Activated T-cell treated with anti-CD3 and anti-CD28 coated beads for 48 hours (primary cell): ENCODE measurements around the gene XPO4.
"Not testable (repeated sequence)": the region's sequence is repeated elsewhere in the genome, so short reads cannot be mapped to it uniquely, and the experiment has no call there.

ENCODE experiments used
- DNase-seq: peaks from one replicate; pipeline ENCODE4 v3.0.0-alpha.2; 2020; ENCODE audit warnings: low read depth

The XPO4 gene

GRCh38 chr13:20787180-20787579, 115.4 kb downstream of the XPO4 start:
- DNase-seq, result no peak

GRCh38 chr13:20782116-20782708, 120.3 kb downstream of the XPO4 start:
- DNase-seq, result no peak

- no peak for DNase-seq
Measured at GRCh38 chr13:20780317-20780716, 122.2 kb downstream of the XPO4 start.

GRCh38 chr13:20779405-20779804, 123.1 kb downstream of the XPO4 start:
- DNase-seq, result no peak

- no peak for DNase-seq
Measured at GRCh38 chr13:20778311-20778710, 124.2 kb downstream of the XPO4 start.

DNA sequence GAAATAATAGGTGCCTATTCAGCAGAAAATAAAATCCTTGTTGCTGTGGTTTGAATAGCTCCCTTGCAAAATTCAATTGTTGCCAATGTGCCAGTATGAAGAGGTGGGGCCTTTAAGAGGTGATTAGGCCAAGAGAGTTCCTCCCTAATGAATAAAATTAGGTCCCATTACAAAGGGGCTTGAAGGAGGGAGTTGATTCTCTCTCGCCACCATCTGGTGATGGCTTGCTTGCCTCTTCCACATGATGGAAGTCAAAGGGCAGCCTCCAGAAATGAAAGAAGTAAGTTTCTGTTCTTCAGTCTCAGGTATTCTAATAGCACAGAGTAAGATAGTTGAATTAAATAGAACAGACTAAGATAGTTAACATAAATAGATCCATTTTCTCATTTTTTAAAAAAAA, 125.8 kb downstream of the XPO4 start:
- DNase-seq, result no peak

DNA sequence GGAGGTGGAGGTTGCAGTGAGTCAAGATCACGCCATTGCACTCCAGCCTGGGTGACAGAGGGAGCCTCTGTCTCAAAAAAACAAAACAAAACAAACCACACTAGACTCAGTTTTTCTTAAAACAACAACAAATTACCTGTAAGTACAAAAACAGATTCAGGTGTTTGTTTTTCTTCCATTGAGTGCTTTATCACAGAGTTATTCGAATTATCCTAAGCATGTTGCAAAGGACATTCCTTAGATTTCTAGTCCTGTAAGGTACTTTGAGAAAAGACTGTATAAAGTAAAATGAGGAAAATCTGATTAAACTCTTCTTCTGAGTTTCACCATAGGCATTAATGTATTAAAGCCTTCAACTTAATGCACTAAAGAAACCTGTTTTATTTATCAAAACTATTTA, 126.6 kb downstream of the XPO4 start:
- no peak for DNase-seq

- no peak for DNase-seq
Measured at GRCh38 chr13:20774746-20775145, 127.8 kb downstream of the XPO4 start.

GRCh38 chr13:20773194-20774080, 129.1 kb downstream of the XPO4 start, which contains the start of gene EEF1AKMT1:
TSS of gene EEF1AKMT1 (minus strand) at chr13:20773961. CDS start at chr13:20757598, 16,363 bp downstream.
- DNase-seq, result peak; percentile 94

DNA sequence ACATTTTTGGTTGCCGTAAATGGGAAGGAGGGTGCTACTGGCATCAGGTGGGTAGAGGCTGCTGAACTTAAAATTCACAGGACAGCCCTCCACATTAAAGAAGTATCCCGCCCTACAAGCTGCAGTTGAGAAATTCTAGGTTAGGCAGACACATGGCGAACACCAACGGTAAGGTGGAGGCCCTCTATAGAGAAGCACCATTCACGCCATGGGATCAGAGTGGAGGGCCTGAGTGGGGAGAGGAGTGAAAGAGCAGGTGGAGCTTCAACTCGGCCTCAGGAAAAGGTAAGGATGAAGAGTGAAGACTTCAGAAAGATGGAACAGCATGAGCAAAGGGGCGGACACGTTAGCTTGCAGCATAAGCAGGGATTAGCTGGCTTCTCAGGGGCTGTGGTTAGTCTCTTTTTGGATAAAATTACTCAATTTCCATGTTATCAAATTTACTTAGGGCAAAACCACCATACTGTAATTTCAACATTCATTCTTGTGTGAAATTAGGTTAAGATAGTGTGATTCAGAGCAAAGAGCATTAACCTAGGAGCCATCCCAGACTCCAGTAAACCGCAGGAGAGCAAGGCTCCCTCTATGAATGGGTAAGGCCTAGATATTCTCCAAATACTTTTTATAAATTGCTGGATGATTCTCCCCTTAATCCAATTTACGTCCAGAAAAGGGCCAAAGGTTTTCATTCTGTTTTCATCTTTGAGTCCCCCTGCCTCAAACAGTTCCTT, 130.0 kb downstream of the XPO4 start:
- DNase-seq, result peak; percentile 4

- DNase-seq, result no peak
Measured at GRCh38 chr13:20769834-20770233, 132.7 kb downstream of the XPO4 start.

DNA sequence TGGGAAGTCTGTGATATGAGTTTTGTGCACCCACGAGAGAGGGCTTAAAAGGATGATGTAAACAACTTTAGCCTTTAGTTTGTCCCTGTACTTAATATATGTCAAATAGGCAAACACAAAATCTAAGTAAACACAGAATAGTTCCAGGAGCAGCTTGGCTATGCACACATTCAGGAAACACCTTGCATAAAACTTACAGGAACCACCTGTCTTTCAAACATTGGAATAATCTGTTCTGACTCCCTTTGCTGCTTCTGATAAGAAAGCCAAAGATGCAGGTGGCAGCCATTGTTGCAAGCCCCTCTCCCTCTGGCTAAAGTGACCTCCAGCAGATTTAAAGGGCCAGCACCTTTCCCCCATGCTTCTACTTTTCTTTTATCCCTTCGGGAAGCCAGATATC, 133.5 kb downstream of the XPO4 start:
- DNase-seq, result no peak

- DNase-seq, result no peak
Measured at GRCh38 chr13:20767309-20767943, 135.1 kb downstream of the XPO4 start.

- no peak for DNase-seq
Measured at GRCh38 chr13:20760872-20761271, 141.7 kb downstream of the XPO4 start.

DNA sequence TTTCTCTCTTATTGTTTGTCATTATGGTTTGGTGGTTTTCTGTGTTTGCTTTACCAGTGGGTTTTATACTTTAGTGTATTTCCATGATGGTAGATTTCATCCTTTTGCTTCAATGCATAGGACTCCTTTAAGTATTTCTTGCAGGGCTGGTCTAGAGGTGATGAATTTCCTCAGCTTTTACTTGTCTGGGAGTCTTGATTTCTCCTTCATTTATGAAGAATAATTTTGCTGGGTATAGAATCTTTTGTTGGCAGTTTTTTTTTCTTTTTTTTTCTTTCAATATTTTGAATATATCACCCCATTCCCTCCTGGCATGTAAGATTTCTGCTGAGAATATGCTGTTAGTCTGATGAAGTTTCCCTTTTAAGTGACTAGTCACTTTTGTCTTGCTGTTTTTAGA, 148.5 kb downstream of the XPO4 start:
- DNase-seq, result no peak

DNA sequence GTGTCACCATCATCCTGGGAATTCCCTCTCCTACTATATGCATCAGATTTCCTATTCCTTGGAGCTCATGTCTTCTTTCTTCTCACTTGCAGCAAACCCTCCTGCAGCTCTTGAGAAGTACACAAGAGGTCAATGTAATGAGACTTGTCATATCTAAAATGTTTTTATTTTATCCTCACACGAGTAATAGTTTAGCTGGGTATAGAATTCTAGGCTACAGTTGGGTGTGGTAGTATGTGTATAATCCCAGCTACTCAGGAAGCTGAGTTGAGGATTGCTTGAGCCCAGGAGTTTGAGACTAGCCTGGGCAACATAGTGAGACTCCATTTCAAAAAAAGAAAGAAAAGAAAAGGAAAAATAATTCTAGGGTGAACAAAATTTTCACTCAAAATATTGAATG, 153.2 kb downstream of the XPO4 start:
- no peak for DNase-seq

GRCh38 chr13:20743830-20744404, 158.6 kb downstream of the XPO4 start:
- not testable (repeated sequence) for DNase-seq

- DNase-seq, result no peak
Measured at GRCh38 chr13:20740021-20740420, 162.5 kb downstream of the XPO4 start.

DNA sequence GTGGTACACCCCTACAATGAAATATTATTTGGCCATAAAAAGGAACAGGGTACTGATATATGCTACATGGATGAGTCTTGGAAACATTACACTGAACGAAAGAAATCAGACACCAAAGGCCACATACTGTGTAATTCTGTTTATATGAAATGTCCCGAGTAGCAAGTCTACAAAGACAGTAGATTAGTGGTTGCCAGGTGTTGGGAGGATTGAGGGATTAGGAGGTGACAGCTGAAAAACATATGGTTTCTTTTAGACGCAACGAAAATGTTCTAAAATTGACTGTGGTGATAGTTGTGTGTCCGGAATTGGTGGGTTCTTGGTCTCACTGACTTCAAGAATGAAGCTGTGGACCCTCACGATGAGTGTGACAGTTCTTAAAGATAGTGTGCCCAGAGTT, 163.9 kb downstream of the XPO4 start:
- DNase-seq, result no peak

DNA sequence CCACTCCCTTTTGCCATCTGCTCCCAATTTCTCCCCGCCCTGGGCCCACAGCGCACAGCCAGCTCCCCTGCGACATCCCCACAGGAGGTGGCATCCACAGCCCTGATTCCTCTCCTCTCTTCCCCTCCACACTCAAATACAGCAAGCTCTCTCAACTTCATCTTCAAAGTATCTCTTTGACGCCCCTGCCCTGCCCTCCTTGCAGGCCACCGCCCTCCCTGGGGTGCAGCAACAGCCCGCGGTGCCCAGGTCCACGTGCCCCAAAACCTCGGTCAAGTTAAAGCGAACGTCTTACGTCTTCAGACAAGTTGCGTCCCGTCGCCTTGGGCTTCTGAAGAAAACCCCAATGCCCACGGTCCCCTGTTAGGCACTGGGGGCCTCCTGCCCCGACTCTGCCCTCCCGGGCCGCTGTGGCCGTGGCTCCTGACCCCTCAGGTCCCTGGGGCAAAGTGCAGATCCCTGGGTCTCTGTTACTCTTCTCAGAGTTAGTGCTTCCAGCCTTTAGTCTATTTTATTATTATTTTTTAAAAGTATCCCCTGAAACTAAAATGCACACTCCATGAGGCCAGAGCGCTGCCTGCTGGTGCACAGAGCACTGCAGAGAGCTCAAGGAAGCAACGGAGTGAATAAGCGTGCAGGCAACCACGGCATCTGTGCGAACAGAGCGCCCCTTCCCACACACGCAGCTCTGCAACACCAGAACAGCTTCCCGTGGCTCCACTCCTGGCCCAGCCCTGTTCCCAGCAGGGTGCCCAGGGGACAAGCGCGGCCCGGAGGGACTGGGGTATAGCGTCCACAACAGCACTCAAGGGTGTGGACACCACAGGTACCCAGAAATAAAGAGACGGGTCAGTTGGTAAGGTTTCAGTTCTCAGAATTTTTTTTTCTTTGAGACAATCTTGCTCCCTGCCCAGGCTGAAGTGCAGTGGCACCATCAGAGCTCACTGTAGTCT, 172.6 kb downstream of the XPO4 start:
- no peak for DNase-seq
